H1 (cell line): ENCODE results near the gene EBF3. TPM values are rescaled to one million over a fixed set of nuclear protein-coding genes. Genes with fewer than 3 reads are reported as not detected.

Experiments
- CTCF ChIA-PET: fragments of 300-600 bp; sonication (Branson Sonifier 250); formaldehyde crosslinking; loops from one replicate; lab custom pipeline; 2021; ENCODE audit not compliant: partially characterized antibody; lab: Charles Lee
- POLR2A ChIA-PET: fragments of 300-600 bp; sonication (Branson Sonifier 250); formaldehyde crosslinking; loops from one replicate; lab custom pipeline; 2021; ENCODE audit warnings: inconsistent platforms; ENCODE audit not compliant: partially characterized antibody; lab: Charles Lee
- DNase-seq, 2 experiments: peaks; one replicate each; pipeline versions ENCODE4 v3.0.0 to v3.0.0-alpha.2; 2010 to 2022; ENCODE audit warnings: low spot score in 2 of 2, low read depth in 1 of 2, mixed read lengths in 1 of 2
- FAIRE-seq: peaks from 2 replicates; lab custom pipeline; 2011; peaks lifted over from hg19 to GRCh38; lab: Jason Lieb, UNC
- H2AFZ ChIP-seq: 2 replicates; pipeline ENCODE4 v1.8.1; 2012; ENCODE audit warnings: low read length, inconsistent platforms
- H2AK5ac ChIP-seq: 2 replicates; pipeline ENCODE4 v1.6.1; 2013; ENCODE audit warnings: low read depth, low read length
- H2BK120ac ChIP-seq: replicated peaks from 2 replicates; pipeline ENCODE3; 2013; ENCODE audit warnings: low read depth, low read length, inconsistent platforms
- H2BK12ac ChIP-seq: 2 replicates; pipeline ENCODE4 v1.6.1; 2013; ENCODE audit warnings: low read depth, low read length
- H2BK15ac ChIP-seq: 2 replicates; pipeline ENCODE4 v1.6.1; 2013; ENCODE audit warnings: low read length
- H2BK20ac ChIP-seq: 2 replicates; pipeline ENCODE4 v1.6.1; 2013; ENCODE audit warnings: low read length
- H2BK5ac ChIP-seq: 2 replicates; pipeline ENCODE4 v1.6.1; 2013; ENCODE audit warnings: low read depth, low read length
- H3K14ac ChIP-seq: 2 replicates; pipeline ENCODE4 v1.6.1; 2013; ENCODE audit warnings: inconsistent platforms; ENCODE audit not compliant: insufficient read length
- H3K18ac ChIP-seq: 2 replicates; pipeline ENCODE4 v1.6.1; 2013; ENCODE audit warnings: low read length; ENCODE audit errors: extremely low read depth
- H3K23ac ChIP-seq: 2 replicates; pipeline ENCODE4 v1.6.1; 2013; ENCODE audit warnings: inconsistent platforms; ENCODE audit not compliant: insufficient read length
- H3K23me2 ChIP-seq: 2 replicates; pipeline ENCODE4 v1.6.1; 2013; ENCODE audit warnings: low read depth, low read length
- H3K27ac ChIP-seq: 2 replicates; pipeline ENCODE4 v1.6.1; 2011; ENCODE audit warnings: low read depth, low read length, inconsistent platforms
- H3K27me3 ChIP-seq, 4 experiments: replicated peaks in 1 of 4; 1 replicate in 1 of 4; 2 replicates in 3 of 4; pipeline versions ENCODE4 v1.6.1 to v1.8.1; 2011 to 2013; ENCODE audit warnings: low read length in 3 of 4, mild to moderate bottlenecking in 3 of 4, inconsistent platforms in 2 of 4, mixed read lengths in 2 of 4, moderate library complexity in 1 of 4; ENCODE audit not compliant: control insufficient read depth in 3 of 4, insufficient read depth in 3 of 4; ENCODE audit errors: extremely low read depth in 1 of 4
- H3K36me3 ChIP-seq, 4 experiments: 2 replicates each; pipeline versions ENCODE4 v1.6.1 to v1.8.1; 2011 to 2013; ENCODE audit warnings: mild to moderate bottlenecking in 4 of 4, low read length in 3 of 4, moderate library complexity in 2 of 4, control low read depth in 1 of 4, inconsistent platforms in 1 of 4; ENCODE audit not compliant: insufficient read depth in 4 of 4, control insufficient read depth in 2 of 4
- H3K4ac ChIP-seq: replicated peaks from 2 replicates; pipeline ENCODE3; 2013; ENCODE audit warnings: low read length, low read depth, mixed read lengths, inconsistent platforms; ENCODE audit not compliant: insufficient read length
- H3K4me1 ChIP-seq, 4 experiments: replicated peaks in 1 of 4; 1 replicate in 1 of 4; 2 replicates in 3 of 4; pipeline versions ENCODE4 v1.6.1 to v1.8.1; 2011 to 2013; ENCODE audit warnings: low read length in 3 of 4, inconsistent platforms in 2 of 4, mixed read lengths in 1 of 4; ENCODE audit not compliant: insufficient read depth in 4 of 4, control insufficient read depth in 3 of 4
- H3K4me2 ChIP-seq, 2 experiments: 2 replicates each; pipeline versions ENCODE4 v1.6.1 to v1.8.1; 2011 to 2013; ENCODE audit warnings: low read depth in 2 of 2, low read length in 2 of 2, control low read depth in 1 of 2, inconsistent platforms in 1 of 2, mild to moderate bottlenecking in 1 of 2; ENCODE audit not compliant: insufficient read depth in 1 of 2
- H3K4me3 ChIP-seq, 4 experiments: fragments of 200-600, 300-600 bp in 1 of 4; sonication (generic), shearing (Covaris generic), sonication (Bioruptor Twin) in 1 of 4; 2 replicates each; pipeline versions ENCODE4 v1.5.1 to v1.8.1; 2011 to 2016; ENCODE audit warnings: low read length in 4 of 4, low read depth in 3 of 4, control low read depth in 2 of 4, inconsistent platforms in 2 of 4, mild to moderate bottlenecking in 2 of 4, mixed read lengths in 1 of 4, moderate library complexity in 1 of 4; ENCODE audit not compliant: insufficient read depth in 2 of 4; ENCODE audit errors: extremely low read depth in 1 of 4
- H3K56ac ChIP-seq: replicated peaks from 2 replicates; pipeline ENCODE3; 2013; ENCODE audit warnings: low read depth, mild to moderate bottlenecking, mixed read lengths, low read length, inconsistent platforms; ENCODE audit not compliant: insufficient read length
- H3K79me1 ChIP-seq: 2 replicates; pipeline ENCODE4 v1.6.1; 2013; ENCODE audit warnings: low read depth, low read length, control low read depth
- H3K79me2 ChIP-seq, 2 experiments: 2 replicates each; pipeline versions ENCODE4 v1.6.1 to v1.8.1; 2012 to 2013; ENCODE audit warnings: low read length in 2 of 2, mild to moderate bottlenecking in 2 of 2, inconsistent platforms in 1 of 2; ENCODE audit not compliant: insufficient read depth in 2 of 2, control insufficient read depth in 1 of 2
- H3K9ac ChIP-seq, 4 experiments: replicated peaks in 1 of 4; 1 replicate in 1 of 4; 2 replicates in 3 of 4; pipeline versions ENCODE4 v1.6.1 to v1.8.1; 2011 to 2013; ENCODE audit warnings: low read depth in 3 of 4, low read length in 3 of 4, control low read depth in 2 of 4, mild to moderate bottlenecking in 2 of 4, moderate library complexity in 2 of 4, inconsistent platforms in 1 of 4; ENCODE audit errors: extremely low read depth in 1 of 4
- H3K9me3 ChIP-seq, 2 experiments: 2 replicates each; pipeline versions ENCODE4 v1.6.1 to v1.8.1; 2012 to 2013; ENCODE audit warnings: mild to moderate bottlenecking in 2 of 2, moderate library complexity in 2 of 2, control low read depth in 1 of 2, inconsistent platforms in 1 of 2, low read depth in 1 of 2, low read length in 1 of 2, mixed read lengths in 1 of 2; ENCODE audit not compliant: insufficient read depth in 2 of 2
- H4K20me1 ChIP-seq, 2 experiments: replicated peaks in 1 of 2; 2 replicates each; pipeline versions ENCODE3 to v1.8.1; 2011 to 2013; ENCODE audit warnings: inconsistent platforms in 2 of 2, low read length in 2 of 2, mild to moderate bottlenecking in 1 of 2; ENCODE audit not compliant: insufficient read depth in 2 of 2, control insufficient read depth in 1 of 2
- H4K5ac ChIP-seq: 2 replicates; pipeline ENCODE4 v1.6.1; 2013; ENCODE audit warnings: low read length, low read depth, mixed read lengths, inconsistent platforms; ENCODE audit not compliant: insufficient read length
- H4K8ac ChIP-seq: 2 replicates; pipeline ENCODE4 v1.8.0; 2013; ENCODE audit warnings: mild to moderate bottlenecking, moderate library complexity, low read length, inconsistent platforms; ENCODE audit not compliant: insufficient read depth; ENCODE audit errors: extremely low read depth
- H4K91ac ChIP-seq: replicated peaks from 2 replicates; pipeline ENCODE3; 2013; ENCODE audit warnings: low read length, mixed read lengths, inconsistent platforms; ENCODE audit not compliant: insufficient read length
- ASH2L ChIP-seq: fragments of 200-600, 300-600 bp; sonication (generic); IDR thresholded peaks from one replicate; pipeline ENCODE4 v1.7.1; 2017; ENCODE audit warnings: low read length
- BACH1 ChIP-seq: IDR thresholded peaks from 2 replicates; pipeline ENCODE4 v1.6.1; 2012; ENCODE audit warnings: low read length, improper control_type of control experiment
- CHD1 ChIP-seq: IDR thresholded peaks from 2 replicates; pipeline ENCODE4 v1.6.1; 2012; ENCODE audit warnings: low read depth, low read length, improper control_type of control experiment
- CREB1 ChIP-seq: IDR thresholded peaks from 2 replicates; pipeline ENCODE4 v1.6.1; 2012; ENCODE audit warnings: inconsistent platforms
- HDAC6 ChIP-seq: IDR thresholded peaks from one replicate; pipeline ENCODE4 v1.7.1; 2012; ENCODE audit warnings: low read depth, mild to moderate bottlenecking, inconsistent platforms, low read length, moderate library complexity
- MAFK ChIP-seq: IDR thresholded peaks from 2 replicates; pipeline ENCODE4 v1.6.1; 2012; ENCODE audit warnings: low read depth, mild to moderate bottlenecking, improper control_type of control experiment, low read length
- PHF8 ChIP-seq: fragments of 200-600 bp; sonication (generic); conservative IDR thresholded peaks from 2 replicates; pipeline ENCODE4 v1.7.1; 2012; ENCODE audit warnings: low read depth, mild to moderate bottlenecking, inconsistent platforms, low read length, moderate library complexity
- POLR2A ChIP-seq, 2 experiments: IDR thresholded peaks; 1 replicate in 1 of 2; 2 replicates in 1 of 2; pipeline ENCODE4 v1.6.1; 2011; ENCODE audit warnings: low read depth in 2 of 2, low read length in 2 of 2, mild to moderate bottlenecking in 2 of 2; ENCODE audit errors: control extremely low read depth in 1 of 2
- RFX5 ChIP-seq: IDR thresholded peaks from 2 replicates; pipeline ENCODE4 v1.6.1; 2011; ENCODE audit warnings: low read depth, low read length, improper control_type of control experiment, borderline replicate concordance
- SUZ12 ChIP-seq: fragments of 200-600 bp; sonication (generic); IDR thresholded peaks from 2 replicates; pipeline ENCODE4 v1.6.1; 2012; ENCODE audit warnings: mild to moderate bottlenecking, inconsistent platforms, low read length, moderate library complexity, mixed read lengths
- TAF7 ChIP-seq: optimal IDR thresholded peaks from 2 replicates; pipeline ENCODE3; 2011; ENCODE audit warnings: low read depth, mild to moderate bottlenecking, inconsistent platforms, low read length, moderate library complexity, borderline replicate concordance
- ZNF274 ChIP-seq: IDR thresholded peaks from 2 replicates; pipeline ENCODE4 v1.7.0; 2012; ENCODE audit warnings: low read length, borderline replicate concordance; ENCODE audit errors: extremely low read depth
- WGBS, 2 experiments: shearing (Covaris generic) in 1 of 2; methylation state at CpG; one replicate each; pipeline versions ENCODE4 v1.1.6 to v1.1.7; 2013 to 2015; ENCODE audit warnings: low lambda C conversion rate in 2 of 2, mixed read lengths in 2 of 2, inconsistent platforms in 1 of 2, low coverage in 1 of 2, missing lambda C conversion rate in 1 of 2; ENCODE audit not compliant: insufficient replicate concordance in 2 of 2, insufficient coverage in 1 of 2, insufficient read length in 1 of 2; ENCODE audit errors: extremely low coverage in 1 of 2, missing lambda C conversion rate in 1 of 2; 5-methylcytosine and 5-hydroxymethylcytosine counted together
- polyA plus RNA-seq, 7 experiments: library from polyadenylated mRNA; depleted of rRNA in 3 of 7; stranded (reverse) in 5 of 7; unstranded in 2 of 7; fragments of >200 nt in 5 of 7; fragments of 200-250 nt in 2 of 7; gene quantifications; 1 replicate in 5 of 7; 2 replicates in 1 of 7; 4 replicates in 1 of 7; pipeline versions ENCODE4 v1.2.1 to v1.2.3, GENCODE V29; 2011 to 2013; ENCODE audit warnings: missing spikeins in 2 of 7, mixed read lengths in 2 of 7
- total RNA-seq: library from RNA; stranded (reverse); fragmentation: NEBNext Ultra II Directional; extraction: Animal tissue kit (Norgen Biotek cat#: 25700); gene quantifications from 2 replicates; pipeline ENCODE4 v1.2.1, GENCODE V29; 2021
- TF ChIP-seq, protein P1 (sequence below): IDR thresholded peaks from 2 replicates; pipeline ENCODE4 v1.6.1; 2012; ENCODE audit warnings: inconsistent platforms

The EBF3 gene
- total and polyA plus RNA-seq, 2 of the 8 experiments (the other 6 are each of a cell fraction or from before 2014, with no cell fraction given): 0.08 to 0.26 TPM

DNA sequence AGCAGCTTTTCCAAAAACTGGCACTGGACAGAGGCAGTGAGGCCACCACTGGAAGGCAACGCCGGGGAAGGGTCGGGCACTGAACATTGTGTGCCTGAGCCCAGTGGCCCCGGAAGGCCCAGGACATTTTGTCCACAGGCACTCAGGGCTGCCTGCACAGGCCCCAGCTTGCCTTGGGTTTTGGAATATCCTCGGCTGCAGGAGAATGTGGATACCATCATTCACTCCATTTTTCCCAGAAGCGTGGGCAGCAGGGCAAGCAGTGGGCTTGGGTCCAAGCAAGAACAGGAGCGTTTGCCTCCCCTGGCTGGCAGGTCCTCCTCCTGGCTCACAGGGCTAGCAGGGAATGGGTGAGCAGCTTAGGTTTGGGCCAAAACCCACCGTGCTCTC, 147.4 kb downstream of the EBF3 start:
- H3K27me3 ChIP-seq: no peaks in the 10 kb centered on the region
- DNase-seq (no peak), FAIRE-seq (no peak)
- H3K18ac ChIP-seq: no peak overlapping the region
- H4K5ac ChIP-seq: no peak overlapping the region
- no peak overlapping the region for H3K4me2 ChIP-seq
- H2BK12ac ChIP-seq: no peak overlapping the region
- no peak overlapping the region for H2BK20ac ChIP-seq
- H3K23me2 ChIP-seq: no peaks in the 10 kb centered on the region
- no peak overlapping the region for H2BK5ac ChIP-seq
- H3K14ac ChIP-seq: no peak overlapping the region
- peaks cover 7 to 11% of the 10 kb centered on the region in 2 experiments; a peak in 2 of 4 replicates for H3K9me3 ChIP-seq
- H3K23ac ChIP-seq: no peak overlapping the region
- no peaks in the 10 kb centered on the region for H3K79me2 ChIP-seq
- H3K79me1 ChIP-seq: no peaks in the 10 kb centered on the region
- 94% methylated on average over 5 of the region's 8 CpGs; no CpG with 5 or more reads in 1 of the 2 experiments for WGBS, 2 experiments
- H3K4me1 ChIP-seq: no peaks in the 10 kb centered on the region
- TF ChIP-seq SUZ12 (no peak), CHD1 (no peak), CREB1 (no peak), HDAC6 (no peak), TAF7 (no peak), MAFK (no peak), ZNF274 (no peak), BACH1 (no peak), RFX5 (no peak), PHF8 (no peak), POLR2A (IDR thresholded peaks at IDR 0.05; ENCODE audit: control extremely low read depth in 1 of 2, low read depth in 2 of 2, low read length in 2 of 2) (no peak), ASH2L (no peak)
- TF ChIP-seq, protein P1, sequence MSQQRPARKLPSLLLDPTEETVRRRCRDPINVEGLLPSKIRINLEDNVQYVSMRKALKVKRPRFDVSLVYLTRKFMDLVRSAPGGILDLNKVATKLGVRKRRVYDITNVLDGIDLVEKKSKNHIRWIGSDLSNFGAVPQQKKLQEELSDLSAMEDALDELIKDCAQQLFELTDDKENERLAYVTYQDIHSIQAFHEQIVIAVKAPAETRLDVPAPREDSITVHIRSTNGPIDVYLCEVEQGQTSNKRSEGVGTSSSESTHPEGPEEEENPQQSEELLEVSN: no peak
- no peak overlapping the region for H2BK120ac ChIP-seq
- no peak overlapping the region for H3K27ac ChIP-seq
- no peak overlapping the region for H4K8ac ChIP-seq
- H2BK15ac ChIP-seq: no peak overlapping the region
- no peak overlapping the region for H3K4ac ChIP-seq
- no peak overlapping the region for H4K91ac ChIP-seq
- POLR2A ChIA-PET: no interaction called here
- H3K36me3 ChIP-seq: no peaks in the 10 kb centered on the region
- H3K4me3 ChIP-seq: no peak overlapping the region
- H3K9ac ChIP-seq: no peak overlapping the region
- no peak overlapping the region for H3K56ac ChIP-seq
- H2AFZ ChIP-seq: no peak overlapping the region
- H4K20me1 ChIP-seq: no peaks in the 10 kb centered on the region
- CTCF ChIA-PET: no interaction called here
- no peak overlapping the region for H2AK5ac ChIP-seq
